AG10803 (cell line): Measurements from ENCODE around the gene SMG9.
"Not testable (repeated sequence)": the region's sequence is repeated elsewhere in the genome, so short reads cannot be mapped to it uniquely, and the experiment has no call there.

ENCODE experiments used
- DNase-seq: peaks from one replicate; pipeline ENCODE4 v3.0.0; 2010; ENCODE audit warnings: low read depth
- H3K4me3 ChIP-seq: 2 replicates; pipeline ENCODE4 v1.5.1; 2011; ENCODE audit warnings: mild to moderate bottlenecking, low read length, control low read depth
- CTCF ChIP-seq: conservative IDR thresholded peaks from 2 replicates; pipeline ENCODE4 v1.5.1; 2011; ENCODE audit warnings: mild to moderate bottlenecking, low read length, control low read depth, inconsistent platforms

SMG9 gene

GRCh38 chr19:43779820-43780219 is 25.1 kb upstream of the SMG9 start:
- DNase-seq, result no peak

GRCh38 chr19:43779147-43779819 is 24.5 kb upstream of the SMG9 start:
- no peak for DNase-seq
- no peak overlapping the region for H3K4me3 ChIP-seq
- TF ChIP-seq CTCF, result no peak

More at GRCh38 chr19:43779820-43780219, 25.1 kb upstream of the SMG9 start:
- H3K4me3 ChIP-seq, result no peak overlapping the region
- no peak for TF ChIP-seq CTCF

GRCh38 chr19:43778651-43779050 is 23.9 kb upstream of the SMG9 start:
- H3K4me3 ChIP-seq, result no peak overlapping the region
- no peak for DNase-seq
- TF ChIP-seq CTCF, result no peak

- H3K4me3 ChIP-seq, result no peak overlapping the region
- DNase-seq, result peak; percentile 21
- TF ChIP-seq CTCF, result no peak
Observed at GRCh38 chr19:43777163-43777695, 22.5 kb upstream of the SMG9 start.

- no peak for TF ChIP-seq CTCF
- H3K4me3 ChIP-seq, result no peak overlapping the region
- no peak for DNase-seq
Observed at GRCh38 chr19:43776286-43776685, 21.5 kb upstream of the SMG9 start.

- TF ChIP-seq CTCF, result no peak
- no peak for DNase-seq
- H3K4me3 ChIP-seq, result no peak overlapping the region
Observed at GRCh38 chr19:43775299-43775890, 20.6 kb upstream of the SMG9 start.

GRCh38 chr19:43774940-43775258 is 20.1 kb upstream of the SMG9 start:
- DNase-seq, H3K4me3 ChIP-seq: not testable (repeated sequence)
